Stimulated activated CD4-positive, alpha-beta T cell treated with anti-CD3 and anti-CD28 coated beads, TNF-alpha, amount 100 ng/mL, for 4 hours (primary cell): ENCODE data around the gene RNF225.
"Not testable (repeated sequence)": the region's sequence is repeated elsewhere in the genome, so short reads cannot be mapped to it uniquely, and the experiment has no call there.

Experiments
- DNase-seq, 3 experiments: peaks; one replicate each; pipeline ENCODE4 v3.0.0-alpha.2; 2020; ENCODE audit warnings: low read depth in 3 of 3

RNF225 gene

GRCh38 chr19:58408152-58409009 lies 12.9 kb downstream of the RNF225 start, which contains the start of gene ZNF584:
ZNF584 (plus strand) TSS chr19:58408649; CDS start chr19:58409148, 499 bp downstream.
- peak; percentile 90 to 92 (median 90) for DNase-seq

GRCh38 chr19:58409010-58409790 lies 13.7 kb downstream of the RNF225 start:
- no peak for DNase-seq

GRCh38 chr19:58416604-58417003 lies 21.1 kb downstream of the RNF225 start:
- no peak for DNase-seq

GRCh38 chr19:58417071-58417470 lies 21.6 kb downstream of the RNF225 start:
- no peak for DNase-seq

GRCh38 chr19:58428617-58429016 lies 33.2 kb downstream of the RNF225 start:
- no peak for DNase-seq

- no peak for DNase-seq
Measured at GRCh38 chr19:58429745-58430144, 34.3 kb downstream of the RNF225 start.

GRCh38 chr19:58434217-58434616 lies 38.8 kb downstream of the RNF225 start:
- no peak for DNase-seq

- DNase-seq, result peak; percentile 67 to 91 (median 85)
Measured at GRCh38 chr19:58439576-58440554, 44.4 kb downstream of the RNF225 start, which contains the start of gene ZNF132. ZNF132 (minus strand) TSS chr19:58440153; CDS start chr19:58439821, 332 bp downstream.

GRCh38 chr19:58440556-58440955 lies 45.1 kb downstream of the RNF225 start:
- no peak for DNase-seq

GRCh38 chr19:58442986-58443385 lies 47.5 kb downstream of the RNF225 start:
- not testable (repeated sequence) for DNase-seq
